ENCODE data around the gene R3HCC1L.
A peak's percentile ranks its signal among the peaks of the same experiment; 100 is the strongest.

DNA sequence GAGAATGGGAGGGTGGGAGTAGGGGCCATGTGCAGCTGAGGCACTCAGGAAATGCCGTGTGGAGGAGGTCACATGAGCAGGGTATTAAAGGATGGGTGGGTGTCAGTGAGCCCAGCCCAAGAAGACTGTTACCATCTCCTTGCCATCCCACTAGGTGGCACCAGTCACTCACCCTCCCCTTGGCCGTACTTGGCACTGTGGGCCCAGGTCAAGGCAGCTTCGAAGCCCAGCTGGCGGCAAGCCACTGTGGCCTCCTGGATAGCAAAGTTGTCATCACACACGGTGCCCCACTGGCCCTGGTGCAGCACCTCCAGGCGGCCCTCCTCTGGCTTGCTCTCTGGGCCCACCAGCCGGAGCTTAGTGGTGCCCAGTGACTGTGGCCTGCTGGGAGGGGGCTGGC is 128.1 kb downstream of the R3HCC1L start:
- TF ChIP-seq CTCF (IDR thresholded peaks at IDR 0.05) (peak in 1 of 3 donors; percentile 41), POLR2A (IDR thresholded peaks at IDR 0.05) (no peak), POLR2AphosphoS5 (IDR thresholded peaks at IDR 0.05) (no peak)

Data from breast epithelium (tissue), 3 donors.